ENCODE measurements around the gene SDK2.

The SDK2 gene

DNA sequence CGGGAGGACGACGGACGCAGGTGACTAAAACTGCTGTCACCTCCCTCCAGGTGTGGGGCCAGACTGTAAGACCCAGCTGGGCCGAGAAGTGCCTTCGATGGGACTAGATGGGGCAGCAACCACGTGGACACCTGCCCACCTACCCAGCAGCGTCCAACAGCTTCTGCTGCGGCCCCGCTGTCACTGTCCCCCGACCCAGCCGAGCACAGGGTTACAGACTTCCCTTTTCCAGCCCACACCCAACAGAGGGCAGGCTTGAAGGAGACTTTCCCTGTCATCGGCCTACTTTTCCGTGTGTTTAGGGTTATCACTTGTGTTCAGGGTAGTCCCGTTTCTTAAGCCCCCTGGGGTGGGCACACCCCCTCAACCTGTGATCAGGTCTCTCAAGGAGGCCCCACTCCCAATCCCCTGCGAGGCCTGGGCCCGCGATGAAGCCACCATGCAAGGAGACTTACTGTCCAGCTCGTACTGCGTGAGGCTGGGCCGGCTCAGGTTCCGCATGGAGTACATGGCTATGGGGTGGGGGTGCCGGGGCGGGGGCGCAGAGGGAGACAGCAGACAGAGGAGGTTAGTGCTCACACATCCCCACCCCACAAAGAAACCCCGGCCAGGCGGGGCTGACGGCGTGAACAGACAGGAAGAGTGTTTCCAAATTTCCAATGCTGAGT lies 263.7 kb downstream of the SDK2 start:
- DNase-seq, result no peak

DNA sequence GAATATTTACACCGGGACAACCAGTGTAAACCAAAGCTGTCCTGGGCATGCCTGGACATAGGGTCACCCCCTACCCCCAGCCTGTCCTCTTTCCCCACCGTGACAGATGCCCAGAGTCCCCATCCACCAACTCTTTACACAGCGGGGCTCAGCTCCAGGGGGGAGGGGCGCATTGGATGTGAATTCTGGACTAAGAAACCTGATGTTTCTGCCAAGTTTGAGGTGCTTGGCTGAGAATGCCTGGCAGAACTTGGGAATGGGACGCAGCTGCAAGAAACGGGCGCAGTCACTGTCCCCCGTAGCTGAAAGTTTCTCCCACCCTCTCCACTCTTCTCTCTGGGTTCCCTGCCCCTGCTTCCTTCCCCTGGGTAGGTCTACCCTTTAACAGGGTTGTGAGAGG lies 264.4 kb downstream of the SDK2 start:
- no peak for DNase-seq

DNA sequence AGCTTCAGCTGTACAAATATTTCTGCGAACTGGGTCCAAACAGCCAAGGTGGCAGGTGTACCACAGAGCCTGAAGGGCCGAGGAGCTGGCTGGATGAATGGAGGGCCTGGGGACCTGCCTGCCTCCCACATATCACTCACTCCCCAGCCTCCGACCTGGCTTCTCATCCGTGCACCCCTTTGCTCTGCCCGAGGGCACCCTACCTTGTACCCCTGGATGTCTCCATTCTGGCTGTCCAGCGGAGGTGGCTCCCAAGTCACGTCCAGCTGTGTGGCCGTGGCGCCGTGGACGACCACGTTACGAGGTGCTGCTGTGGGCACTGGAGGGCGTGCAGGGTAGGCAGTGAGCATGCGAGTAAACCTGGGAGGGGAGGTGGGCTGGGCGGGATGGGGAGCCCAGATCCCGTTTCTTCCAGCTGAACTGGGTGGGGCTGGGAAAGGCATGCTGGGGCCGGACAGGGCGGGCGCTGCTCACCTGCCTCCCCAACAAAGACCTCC lies 265.2 kb downstream of the SDK2 start:
- no peak for DNase-seq

DNA sequence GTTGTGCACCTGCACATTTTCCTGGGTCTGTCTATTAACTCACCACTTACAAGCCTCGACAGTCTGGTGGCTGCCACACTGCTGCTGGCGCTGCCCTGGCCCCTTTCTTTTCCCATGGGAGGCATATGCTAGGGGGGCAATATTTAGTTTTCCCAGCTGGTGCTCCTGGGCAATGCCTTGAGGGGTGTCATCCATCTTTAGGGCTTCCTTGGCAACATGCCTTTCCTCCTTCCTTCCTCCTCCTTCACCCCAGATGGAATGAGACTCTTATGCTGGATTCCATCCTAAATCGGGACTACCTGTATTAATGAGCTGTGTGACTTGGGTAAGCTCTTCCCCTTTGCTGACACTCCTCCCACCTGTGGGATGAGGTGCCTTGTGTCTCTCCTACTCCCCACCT lies 267.6 kb downstream of the SDK2 start:
- DNase-seq, result no peak

DNA sequence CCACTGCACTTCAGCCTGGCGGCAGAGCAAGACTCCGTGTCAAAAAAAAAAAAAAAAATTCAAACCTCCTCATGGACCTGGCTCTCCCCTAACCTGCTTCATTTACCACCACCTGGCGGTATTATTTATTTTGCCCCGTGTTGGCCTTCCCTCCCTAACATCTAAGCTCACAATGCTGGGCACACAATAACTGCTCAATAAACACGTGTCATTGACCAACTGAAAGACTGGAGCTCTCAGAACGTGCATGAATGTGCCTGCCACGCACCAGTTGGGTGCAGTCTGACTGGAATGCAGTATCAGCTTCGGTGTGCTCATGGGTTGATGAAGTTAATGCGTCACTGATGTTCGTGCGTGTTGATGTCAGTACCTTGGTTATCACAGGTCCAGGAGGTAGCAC lies 268.1 kb downstream of the SDK2 start:
- no peak for DNase-seq

DNA sequence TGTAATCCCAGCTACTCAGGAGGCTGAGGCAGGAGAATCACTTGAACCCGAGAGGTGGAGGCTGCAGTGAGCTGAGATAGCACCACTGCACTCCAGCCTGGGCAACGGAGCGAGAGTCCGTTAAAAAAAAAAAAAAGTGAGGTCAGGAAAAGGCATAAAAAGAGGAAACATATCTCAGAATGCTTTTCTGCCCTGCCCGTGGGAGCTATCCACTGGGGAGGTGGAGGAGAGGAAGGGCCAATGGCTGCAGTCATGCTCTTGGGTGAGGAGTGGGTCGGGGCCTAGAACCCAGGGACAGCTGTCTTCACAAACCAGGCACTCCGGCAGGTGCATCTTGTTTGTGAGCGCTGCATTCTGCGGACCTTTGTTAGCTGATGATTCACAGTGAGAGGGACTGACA lies 272.4 kb downstream of the SDK2 start:
- DNase-seq, result no peak

DNA sequence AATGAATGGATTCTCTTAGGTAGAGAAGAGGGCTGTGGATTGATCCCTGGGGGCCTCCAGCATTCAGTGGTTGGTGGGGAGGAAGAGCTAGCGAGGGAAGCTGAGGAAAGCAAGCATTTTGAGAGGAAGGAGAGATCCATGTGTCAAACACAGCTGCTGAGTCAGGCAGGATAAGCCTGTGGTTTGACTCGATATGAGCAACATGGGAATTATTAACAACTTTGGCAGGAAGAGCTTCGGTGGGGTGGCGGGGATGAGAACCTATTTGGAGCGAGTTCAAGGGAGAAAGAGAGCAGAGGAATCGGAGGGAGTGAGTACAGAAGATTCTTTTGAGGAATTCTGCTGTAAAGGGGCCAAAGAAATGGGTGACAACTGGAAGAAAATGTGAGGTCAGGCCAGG lies 273.0 kb downstream of the SDK2 start:
- DNase-seq, result no peak

DNA sequence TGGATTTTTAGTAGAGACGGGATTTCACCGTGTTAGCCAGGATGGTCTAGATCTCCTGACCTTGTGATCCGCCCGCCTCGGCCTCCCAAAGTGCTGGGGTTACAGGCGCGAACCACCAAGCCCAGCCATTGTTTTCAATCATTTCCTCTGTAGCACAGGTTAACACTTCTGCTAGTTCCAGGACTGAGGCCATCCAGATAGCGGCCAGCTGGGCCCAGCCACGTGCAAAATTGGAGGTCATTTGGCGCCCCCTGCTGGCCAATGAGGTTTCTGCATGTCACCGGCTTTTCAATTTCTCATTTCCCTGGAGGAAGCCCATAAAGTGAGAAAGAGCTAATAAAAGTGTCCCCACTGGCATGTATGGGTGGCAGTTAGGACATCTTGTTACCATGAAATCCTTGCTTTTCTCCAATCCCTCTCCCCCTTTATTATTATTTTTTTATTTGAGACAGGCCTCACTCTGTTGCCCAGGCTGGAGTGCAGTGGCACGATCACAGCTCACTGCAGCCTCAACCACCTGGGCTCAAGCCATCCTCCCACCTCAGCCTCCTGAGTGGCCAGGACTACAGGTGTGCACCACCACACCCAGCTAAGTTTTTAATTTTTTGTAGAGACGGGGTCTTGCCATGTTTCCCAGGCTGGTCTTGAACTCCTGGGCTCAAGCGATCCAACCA lies 274.3 kb downstream of the SDK2 start:
- peak; percentile 2 for DNase-seq

DNA sequence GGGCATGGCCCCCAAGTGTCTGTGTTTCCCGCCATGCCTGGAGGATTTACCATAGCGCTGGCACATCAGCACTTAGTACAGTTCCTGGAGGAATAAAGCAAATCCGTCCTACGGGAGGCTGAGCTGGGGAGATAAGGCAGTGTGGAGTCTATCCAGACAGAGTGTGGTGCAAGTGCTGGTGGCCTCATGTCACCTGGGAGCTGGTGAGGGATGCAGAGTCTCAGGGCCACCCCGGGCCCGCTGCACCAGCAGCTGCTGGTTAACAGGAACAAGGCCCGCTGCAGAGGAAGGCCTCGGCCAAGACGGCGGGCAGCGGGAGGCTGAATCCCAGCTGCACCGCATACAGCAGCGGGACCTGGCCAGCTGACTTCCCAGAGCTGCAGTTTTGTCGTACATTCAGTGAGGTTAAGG lies 275.1 kb downstream of the SDK2 start:
- DNase-seq, result no peak

DNA sequence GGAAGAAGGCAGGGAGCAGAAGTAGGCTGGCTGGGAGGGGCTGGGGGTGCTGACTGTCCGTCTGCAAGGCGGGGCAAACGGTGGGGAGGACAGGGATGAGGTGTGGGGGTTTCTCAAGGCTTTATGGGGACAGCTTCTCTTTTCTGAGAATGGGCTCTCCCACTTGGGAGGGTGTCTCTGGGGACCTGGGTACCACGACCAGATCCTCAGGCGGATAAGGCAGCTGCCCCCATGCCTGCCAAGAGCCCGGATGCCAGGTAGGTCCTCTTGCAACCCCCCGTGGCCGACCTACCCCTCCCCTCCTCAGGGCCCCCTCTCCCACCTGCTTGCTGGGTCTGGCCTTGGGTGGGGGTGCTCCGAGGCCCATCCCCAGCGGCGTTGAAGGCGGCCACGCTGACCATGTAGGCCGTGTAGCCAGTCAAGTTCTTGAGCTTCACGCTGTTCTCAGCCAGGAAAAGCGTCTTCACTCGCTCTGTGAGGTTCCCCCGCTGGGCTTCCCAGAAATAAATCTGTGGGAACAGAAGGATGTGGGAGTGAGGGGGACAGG lies 276.1 kb downstream of the SDK2 start:
- no peak for DNase-seq

DNA sequence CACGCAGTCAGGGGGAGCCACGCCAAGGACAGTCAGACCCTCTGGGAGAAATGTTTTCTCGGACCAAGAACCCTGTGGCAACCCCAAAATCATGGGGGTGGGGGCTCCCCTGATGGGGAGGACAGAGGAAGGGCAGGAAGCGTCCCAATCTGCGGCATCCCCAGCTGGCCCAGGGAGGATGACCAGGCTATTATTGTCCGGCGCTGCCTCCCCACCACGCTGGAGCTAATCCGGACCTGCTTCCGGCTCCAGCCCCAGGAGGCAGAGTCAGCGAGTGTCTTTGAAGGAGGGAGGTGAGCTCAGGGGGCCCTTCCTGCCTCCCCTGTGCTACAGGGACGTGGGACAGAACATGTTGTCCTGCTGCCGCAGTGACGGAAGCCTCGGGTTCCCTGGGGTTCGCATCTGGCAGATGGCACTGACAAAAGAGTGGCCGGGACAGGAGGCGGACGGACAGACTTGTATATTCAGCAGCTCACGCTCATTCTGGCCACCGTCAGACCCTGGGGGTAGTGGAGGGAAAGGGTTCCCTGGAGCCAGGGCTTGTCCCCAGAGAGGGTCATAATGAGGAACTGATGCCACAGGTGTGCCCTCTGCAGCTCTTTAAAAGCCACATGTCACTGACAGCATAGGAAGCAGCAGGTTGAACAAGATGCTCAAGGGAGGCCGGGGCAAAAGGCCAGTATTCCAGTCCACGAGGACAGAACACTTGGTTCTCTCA lies 278.2 kb downstream of the SDK2 start:
- DNase-seq, result no peak

DNA sequence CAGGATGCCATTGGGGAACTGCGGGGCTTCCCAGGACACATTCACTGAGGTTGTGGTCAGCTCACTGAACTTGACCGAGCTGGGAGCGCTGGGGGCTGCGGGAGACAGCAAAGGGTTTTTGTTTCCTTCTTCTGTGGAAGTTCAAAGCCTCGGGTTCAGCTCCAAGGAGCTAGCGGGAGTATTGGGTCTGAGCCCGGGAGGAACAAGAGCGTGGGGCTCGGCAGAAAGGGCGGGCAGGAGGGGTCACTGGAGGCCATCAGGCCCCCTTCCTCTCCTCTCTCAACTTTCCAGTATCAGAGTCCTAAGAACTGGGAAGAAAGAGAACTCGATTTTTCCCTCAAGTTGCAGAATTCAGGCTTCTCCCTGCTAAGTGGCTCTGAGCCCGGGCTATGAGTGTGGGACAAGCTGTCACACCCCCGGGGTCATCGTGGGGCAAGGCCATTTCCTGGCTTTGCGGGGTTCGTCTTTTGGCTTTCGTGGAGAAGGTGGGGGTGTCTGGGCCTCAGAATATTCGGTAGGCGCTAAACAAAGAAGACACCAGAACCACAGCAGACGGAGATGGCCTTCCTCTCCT lies 278.9 kb downstream of the SDK2 start:
- no peak for DNase-seq

DNA sequence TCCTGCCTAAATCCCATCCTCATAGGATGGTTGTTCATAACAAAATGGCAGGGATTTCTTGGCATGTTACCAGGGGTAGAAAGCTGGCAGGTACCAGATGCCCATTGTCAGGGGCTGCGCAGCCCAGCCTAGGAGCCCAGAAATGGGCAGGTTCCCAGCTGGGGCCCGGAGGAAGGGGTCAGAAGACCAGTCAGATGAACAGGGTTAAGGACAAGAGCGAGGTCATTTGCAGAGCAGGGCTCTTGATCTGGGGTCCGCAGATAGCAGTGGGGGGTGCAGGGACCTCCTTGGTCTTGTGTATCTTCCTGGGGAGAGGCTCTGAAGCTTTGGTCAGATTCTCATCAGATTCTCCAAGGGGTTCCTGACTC lies 280.1 kb downstream of the SDK2 start:
- DNase-seq, result no peak

DNA sequence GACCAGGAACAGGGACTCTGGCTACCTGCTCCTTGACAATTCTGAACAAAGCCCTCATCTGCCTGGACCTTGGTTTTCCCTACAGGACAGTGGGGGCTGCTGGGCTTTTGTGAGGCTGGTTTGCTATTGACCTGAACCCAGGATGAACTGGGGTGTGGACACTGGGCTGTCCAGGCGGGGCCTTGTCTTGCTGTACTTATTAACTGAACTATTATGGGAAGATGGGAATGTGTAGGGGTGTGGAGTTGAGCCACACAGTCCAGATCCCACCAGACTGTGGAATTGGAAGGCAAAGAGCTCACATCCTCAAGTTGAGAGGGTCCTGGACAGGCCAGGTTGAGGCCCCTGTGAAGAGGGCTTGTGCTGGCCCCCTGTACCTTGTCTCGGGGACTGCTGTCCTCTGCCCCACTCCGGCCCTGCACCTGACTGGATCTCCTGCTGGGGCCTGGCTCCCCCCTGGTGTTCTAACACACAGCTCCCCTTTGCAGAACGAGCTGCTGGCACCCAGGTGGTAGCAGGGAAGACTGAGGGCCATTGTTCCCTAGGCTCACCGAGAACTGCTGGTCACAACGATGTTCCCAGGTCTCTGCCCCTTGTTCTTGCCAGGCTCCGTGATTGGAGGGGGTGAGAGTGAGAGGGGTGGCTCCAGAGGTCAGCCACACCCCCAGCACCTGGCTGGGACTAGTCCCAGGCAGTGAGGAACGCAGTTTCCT lies 280.6 kb downstream of the SDK2 start:
- no peak for DNase-seq

DNA sequence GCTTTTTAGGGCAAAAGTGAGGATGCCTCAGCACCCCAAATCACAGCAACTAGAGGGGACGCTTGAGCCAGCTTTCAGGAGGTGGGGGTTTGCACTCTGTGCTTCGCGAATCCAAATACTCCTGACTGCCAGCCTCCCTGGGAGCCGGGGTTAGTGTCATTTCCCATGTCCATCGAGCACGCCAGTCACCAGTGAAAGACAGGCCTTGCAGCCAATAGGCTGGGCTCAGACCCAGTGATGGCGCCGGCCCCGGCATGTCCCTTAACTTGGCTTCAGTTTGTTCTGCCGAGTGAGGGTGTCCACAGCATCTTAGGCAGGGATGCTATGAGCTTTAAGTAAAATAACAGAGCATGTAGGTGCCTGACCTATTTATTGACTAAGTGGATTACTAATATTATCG lies 281.5 kb downstream of the SDK2 start:
- DNase-seq, result no peak

DNA sequence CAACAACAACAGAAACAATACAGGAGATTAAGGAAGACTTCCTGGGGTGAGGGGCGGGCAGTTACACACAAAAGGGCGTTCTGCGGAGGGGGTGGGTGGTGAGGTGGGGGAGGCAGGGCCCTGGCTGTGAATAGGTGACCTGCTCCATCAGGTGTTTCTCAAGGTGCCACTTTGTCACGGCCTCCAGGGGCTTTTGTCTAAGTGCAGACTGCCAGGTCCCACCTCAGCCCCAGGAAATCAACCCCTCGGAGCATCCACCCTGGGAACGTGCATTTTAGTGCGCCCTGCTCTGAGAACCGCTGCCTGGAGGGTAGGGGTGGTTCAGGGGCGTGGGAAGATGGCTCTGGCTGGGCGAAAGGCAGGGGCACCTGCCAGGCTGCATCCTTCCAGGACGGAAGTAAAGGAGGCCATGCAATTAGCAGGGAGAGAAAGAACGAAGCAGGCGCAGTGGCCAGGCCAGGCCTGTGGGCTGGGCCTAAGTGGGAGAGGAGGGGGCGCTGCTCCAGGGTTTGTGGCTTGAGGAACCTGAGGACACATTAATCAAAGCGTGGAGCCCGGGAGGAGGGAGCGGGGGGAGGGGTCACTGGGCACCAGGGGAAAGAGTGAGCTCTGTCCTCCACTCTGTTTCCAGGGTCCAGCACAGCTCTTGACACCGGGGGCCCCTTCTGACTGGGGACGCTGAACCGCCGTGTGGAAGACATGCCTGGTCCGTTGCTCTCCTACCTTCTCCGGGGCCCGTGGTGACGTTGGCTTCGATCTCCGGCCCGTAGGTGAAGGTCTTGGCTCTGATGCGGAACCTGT lies 283.1 kb downstream of the SDK2 start:
- DNase-seq, result no peak

DNA sequence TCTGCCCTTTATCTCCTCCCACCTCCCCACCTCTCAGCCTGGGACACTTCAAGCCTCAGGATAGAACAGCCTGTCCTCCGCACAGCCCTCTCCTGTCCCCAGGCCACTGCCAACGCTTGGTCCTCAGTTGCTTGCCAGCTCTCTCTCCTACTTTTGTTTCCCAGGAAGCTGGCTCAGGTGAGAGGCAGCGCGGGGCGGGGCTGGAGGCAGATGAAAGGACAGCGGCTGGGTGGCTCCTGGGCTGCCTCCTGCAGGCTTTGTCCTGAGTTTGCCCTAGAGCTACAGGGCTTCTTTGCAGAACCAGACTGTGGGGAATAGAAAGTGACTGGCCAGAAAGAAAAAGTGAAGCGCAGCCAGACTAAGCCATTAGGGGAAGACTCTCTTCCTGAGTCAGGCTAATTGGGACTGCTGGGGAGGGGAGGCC lies 284.2 kb downstream of the SDK2 start:
- no peak for DNase-seq

DNA sequence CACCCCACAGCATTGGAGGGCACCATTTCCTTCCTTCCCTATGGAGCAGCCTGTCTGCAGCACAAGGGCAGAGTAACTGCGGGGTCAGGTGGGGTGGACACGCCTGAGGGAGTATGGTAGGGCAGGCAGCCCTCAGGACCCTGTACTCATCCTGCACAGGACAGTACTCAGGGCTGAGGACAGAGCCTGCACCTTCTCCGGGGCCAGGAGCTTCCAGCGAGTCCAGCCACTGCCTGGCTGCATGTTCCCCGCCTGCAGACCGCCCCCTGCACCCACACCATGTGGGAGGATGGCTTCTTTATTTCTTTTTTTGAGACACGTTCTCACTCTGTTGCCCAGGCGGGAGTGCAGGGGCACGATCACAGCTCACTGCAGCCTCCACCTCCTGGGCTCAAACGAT lies 284.9 kb downstream of the SDK2 start:
- DNase-seq, result no peak

DNA sequence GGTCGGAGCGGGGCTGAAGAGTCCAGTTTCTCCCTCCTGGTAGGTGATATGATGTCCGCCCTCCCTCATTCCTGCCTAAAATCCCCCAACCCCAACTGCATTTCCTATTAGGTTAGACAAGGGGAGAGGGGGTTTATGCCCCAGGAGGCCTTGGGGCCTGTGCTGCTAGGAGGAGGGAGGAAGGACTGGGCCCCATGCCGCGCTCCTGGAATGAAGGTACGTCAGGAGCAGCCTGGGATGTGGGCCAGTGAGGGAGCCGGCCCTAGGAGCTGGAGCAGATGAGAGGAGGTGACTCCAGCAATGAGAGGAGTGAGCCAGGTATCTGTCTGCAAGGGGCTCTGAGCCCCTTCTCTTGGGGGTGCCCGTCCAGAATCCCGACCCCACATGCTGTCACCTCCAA lies 285.6 kb downstream of the SDK2 start:
- no peak for DNase-seq

DNA sequence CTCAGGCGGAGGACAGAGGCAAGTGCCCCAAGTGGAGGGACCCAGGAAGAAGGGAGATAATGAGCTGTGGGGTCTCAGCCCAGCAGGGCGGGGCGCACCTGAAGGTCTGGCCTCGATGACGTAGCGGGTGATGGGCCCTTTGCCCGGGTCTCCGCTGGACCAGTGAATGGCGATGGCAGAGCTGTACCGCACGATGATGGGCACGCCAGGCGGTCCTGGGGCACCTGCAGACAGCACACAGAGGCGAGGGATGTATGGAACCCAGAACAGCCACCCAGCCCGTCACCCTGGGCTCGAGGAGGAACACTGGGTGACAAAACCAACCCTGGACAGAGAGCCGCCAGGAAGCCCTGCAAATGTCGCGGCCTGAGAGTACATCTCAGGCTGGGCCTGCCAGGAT lies 286.3 kb downstream of the SDK2 start:
- no peak for DNase-seq

DNA sequence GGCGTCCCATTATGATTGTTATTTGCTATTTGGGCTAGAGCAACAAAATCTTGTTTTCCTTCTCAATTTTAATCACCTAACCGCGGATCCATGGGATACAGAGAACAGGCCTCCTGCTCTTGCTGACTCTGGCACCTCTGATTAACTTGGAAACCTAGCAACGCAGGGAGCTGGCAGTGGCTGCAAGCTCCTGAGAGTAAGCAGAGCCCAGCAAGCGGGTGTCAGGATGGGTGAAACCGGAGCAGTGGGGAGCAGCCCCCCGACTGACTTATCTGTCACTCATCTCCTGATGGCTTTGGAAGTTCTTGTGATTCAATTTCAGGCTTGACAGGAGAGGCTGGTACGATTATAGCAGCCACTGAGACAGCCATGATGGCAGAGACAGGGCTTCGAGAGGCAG lies 286.9 kb downstream of the SDK2 start:
- DNase-seq, result no peak

DNA sequence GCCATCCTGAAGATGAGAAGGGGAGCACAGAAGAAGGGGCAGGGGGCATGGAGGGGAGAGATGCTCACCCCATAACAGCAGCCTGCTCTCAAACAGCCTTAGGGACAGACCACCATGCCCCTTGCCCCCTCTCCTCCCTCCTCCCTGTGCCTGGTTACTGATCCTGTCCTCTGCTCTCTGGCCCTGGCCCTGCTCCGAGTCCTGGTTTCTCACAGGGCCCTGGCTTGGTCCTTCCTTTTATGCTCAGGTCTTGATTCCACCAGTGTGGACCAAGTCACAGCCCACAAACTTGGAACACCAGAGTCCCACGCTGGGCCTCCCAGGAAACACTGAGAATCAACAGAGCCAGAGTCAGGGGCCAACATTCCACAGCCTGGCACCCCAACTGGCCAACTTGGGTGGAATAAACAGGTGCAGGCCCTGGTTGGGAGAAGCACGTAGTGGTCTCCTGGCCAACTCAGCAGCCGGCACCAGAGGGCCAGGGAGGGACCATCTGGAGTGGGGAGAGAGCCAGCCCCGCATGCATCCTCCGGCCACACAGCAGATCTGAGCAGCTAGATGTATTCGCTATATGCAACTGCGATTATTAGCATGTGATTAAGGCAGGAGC lies 287.6 kb downstream of the SDK2 start:
- no peak for DNase-seq
